Karpas-422 (cell line): ENCODE data around the gene TPCN2. TPM values are rescaled to one million over a fixed set of nuclear protein-coding genes. Genes with fewer than 3 reads are reported as not detected.
A peak's percentile ranks its signal among the peaks of the same experiment; 100 is the strongest.
"Not testable (repeated sequence)": the region's sequence is repeated elsewhere in the genome, so short reads cannot be mapped to it uniquely, and the experiment has no call there.

ENCODE experiments used
- DNase-seq: peaks from one replicate; pipeline ENCODE4 v3.0.0-alpha.2; 2015
- H2AFZ ChIP-seq: fragments of 200-600 bp; sonication (generic); 2 replicates; pipeline ENCODE4 v1.6.1; 2014; ENCODE audit warnings: antibody characterized with exemption, low read length, mixed read lengths
- H3K27ac ChIP-seq: fragments of 200-600 bp; sonication (generic); 2 replicates; pipeline ENCODE4 v1.5.1; 2014; ENCODE audit warnings: mild to moderate bottlenecking, low read length, moderate library complexity
- H3K27me3 ChIP-seq: fragments of 200-600 bp; sonication (generic); 2 replicates; pipeline ENCODE4 v1.6.1; 2014; ENCODE audit warnings: low read length, mixed read lengths
- H3K36me3 ChIP-seq: fragments of 200-600 bp; sonication (generic); 2 replicates; pipeline ENCODE4 v1.6.1; 2014; ENCODE audit warnings: low read length, mixed read lengths; ENCODE audit not compliant: insufficient read depth
- H3K4me1 ChIP-seq: fragments of 200-600 bp; sonication (generic); 2 replicates; pipeline ENCODE4 v1.6.1; 2014; ENCODE audit warnings: mild to moderate bottlenecking, low read length, mixed read lengths
- H3K4me2 ChIP-seq: fragments of 200-600 bp; sonication (generic); 2 replicates; pipeline ENCODE4 v1.6.1; 2014; ENCODE audit warnings: low read length, low read depth, mild to moderate bottlenecking; ENCODE audit not compliant: poor library complexity, severe bottlenecking
- H3K4me3 ChIP-seq: fragments of 200-600 bp; sonication (generic); 2 replicates; pipeline ENCODE4 v1.5.1; 2014; ENCODE audit warnings: mild to moderate bottlenecking, antibody characterized with exemption, low read length, mixed read lengths
- H3K79me2 ChIP-seq: fragments of 200-600 bp; sonication (generic); 2 replicates; pipeline ENCODE4 v1.6.1; 2014; ENCODE audit warnings: mild to moderate bottlenecking, low read length, mixed read lengths
- H3K9ac ChIP-seq: fragments of 200-600 bp; sonication (generic); 2 replicates; pipeline ENCODE4 v1.6.0; 2014; ENCODE audit warnings: low read length
- H3K9me2 ChIP-seq: fragments of 200-600 bp; sonication (generic), shearing (Covaris generic); replicated peaks from 2 replicates; pipeline ENCODE4 v1.6.0; 2014; ENCODE audit warnings: mild to moderate bottlenecking, low read length, moderate library complexity; ENCODE audit not compliant: insufficient read depth
- H3K9me3 ChIP-seq: fragments of 300-700, 200-600 bp; sonication (generic); 2 replicates; pipeline ENCODE4 v1.6.1; 2014; ENCODE audit warnings: low read length, mixed read lengths
- H4K20me1 ChIP-seq: fragments of 200-600 bp; sonication (generic); 2 replicates; pipeline ENCODE4 v1.6.1; 2014; ENCODE audit warnings: mild to moderate bottlenecking, antibody characterized with exemption, low read length, low read depth; ENCODE audit not compliant: insufficient read depth
- total RNA-seq: library from RNA; depleted of rRNA; stranded (reverse); fragments of >200 nt; shearing (Covaris generic); gene quantifications from 2 replicates; pipeline ENCODE4 v1.2.3, GENCODE V29; 2014; ENCODE audit warnings: low replicate concordance; rRNA removed

Gene TPCN2
- 37.6 and 49.3 TPM in 2 replicates for total RNA-seq

GRCh38 chr11:69048694-69049489 is at the start of gene TPCN2:
Gene TPCN2 (plus strand): TSS chr11:69048932. CDS start chr11:69048998, 66 bp downstream.
- Histone ChIP-seq H3K9ac (peak within 1 kb of the TSS; percentile 91), H3K27ac (peak within 1 kb of the TSS; percentile 96), H3K9me2 (no peaks in the 10 kb centered on the region), H3K36me3 (peaks cover 3% of the 10 kb centered on the region; the same call in 1 of the 2 replicates), H3K4me3 (peak within 1 kb of the TSS; percentile 77), H3K27me3 (no peaks in the 10 kb centered on the region), H3K79me2 (peaks cover 38% of the 10 kb centered on the region), H4K20me1 (peaks cover 4% of the 10 kb centered on the region; the same call in 1 of the 2 replicates), H3K9me3 (no peaks in the 10 kb centered on the region), H3K4me2 (peak within 1 kb of the TSS; percentile 86), H3K4me1 (peaks cover 75% of the 10 kb centered on the region), H2AFZ (peak within 1 kb of the TSS; percentile 66; the same call in 1 of the 2 replicates)
- peak; percentile 98 for DNase-seq

GRCh38 chr11:68999093-68999747 is 49.5 kb upstream of the TPCN2 start:
- Histone ChIP-seq H3K4me2 (no peak overlapping the region), H3K9me3 (no peaks in the 10 kb centered on the region), H3K4me1 (no peaks in the 10 kb centered on the region), H3K4me3 (no peak overlapping the region), H3K79me2 (no peaks in the 10 kb centered on the region), H3K27me3 (no peaks in the 10 kb centered on the region), H3K36me3 (no peaks in the 10 kb centered on the region), H3K27ac (no peak overlapping the region), H4K20me1 (no peaks in the 10 kb centered on the region), H3K9ac (no peak overlapping the region), H2AFZ (no peak overlapping the region), H3K9me2 (no peaks in the 10 kb centered on the region)
- no peak for DNase-seq

- not testable (repeated sequence) for H3K9me3 ChIP-seq, H4K20me1 ChIP-seq, H3K36me3 ChIP-seq, H3K4me2 ChIP-seq, H3K27ac ChIP-seq, H3K4me1 ChIP-seq, H3K79me2 ChIP-seq, H2AFZ ChIP-seq, H3K4me3 ChIP-seq, H3K9me2 ChIP-seq, H3K9ac ChIP-seq, DNase-seq, H3K27me3 ChIP-seq
Observed at GRCh38 chr11:68999748-69000355, 48.9 kb upstream of the TPCN2 start.

GRCh38 chr11:69000391-69000790 is 48.3 kb upstream of the TPCN2 start:
- Histone ChIP-seq H3K4me2 (no peak overlapping the region), H3K9ac (no peak overlapping the region), H3K9me3 (no peaks in the 10 kb centered on the region), H3K27ac (no peak overlapping the region), H3K4me1 (no peaks in the 10 kb centered on the region), H3K4me3 (no peak overlapping the region), H3K36me3 (no peaks in the 10 kb centered on the region), H3K79me2 (no peaks in the 10 kb centered on the region), H2AFZ (no peak overlapping the region), H4K20me1 (no peaks in the 10 kb centered on the region), H3K9me2 (no peaks in the 10 kb centered on the region), H3K27me3 (no peaks in the 10 kb centered on the region)
- DNase-seq, result no peak

- no peak overlapping the region for H3K9ac ChIP-seq
Observed at GRCh38 chr11:69000831-69001242, 47.9 kb upstream of the TPCN2 start.

GRCh38 chr11:69001243-69002081 is 47.3 kb upstream of the TPCN2 start:
- H4K20me1 ChIP-seq, result no peaks in the 10 kb centered on the region
- no peak overlapping the region for H3K9ac ChIP-seq
- no peaks in the 10 kb centered on the region for H3K27me3 ChIP-seq
- DNase-seq, result no peak
- H3K9me3 ChIP-seq, result no peaks in the 10 kb centered on the region
- H2AFZ ChIP-seq, result no peak overlapping the region
- H3K79me2 ChIP-seq, result no peaks in the 10 kb centered on the region
- H3K36me3 ChIP-seq, result no peaks in the 10 kb centered on the region
- no peak overlapping the region for H3K4me2 ChIP-seq
- no peaks in the 10 kb centered on the region for H3K4me1 ChIP-seq
- H3K9me2 ChIP-seq, result no peaks in the 10 kb centered on the region
- H3K4me3 ChIP-seq, result no peak overlapping the region
- no peak overlapping the region for H3K27ac ChIP-seq

More at GRCh38 chr11:69000831-69001242, 47.9 kb upstream of the TPCN2 start:
- Histone ChIP-seq H3K4me3 (no peak overlapping the region), H3K4me2 (no peak overlapping the region), H2AFZ (no peak overlapping the region), H3K27ac (no peak overlapping the region), H3K79me2 (no peaks in the 10 kb centered on the region), H4K20me1 (no peaks in the 10 kb centered on the region), H3K4me1 (no peaks in the 10 kb centered on the region), H3K36me3 (no peaks in the 10 kb centered on the region), H3K9me2 (no peaks in the 10 kb centered on the region), H3K27me3 (no peaks in the 10 kb centered on the region), H3K9me3 (no peaks in the 10 kb centered on the region)
- no peak for DNase-seq

GRCh38 chr11:69002110-69002569 is 46.6 kb upstream of the TPCN2 start:
- no peak overlapping the region for H3K27ac ChIP-seq
- H3K4me2 ChIP-seq, result no peak overlapping the region
- H3K9me2 ChIP-seq, result no peaks in the 10 kb centered on the region
- no peaks in the 10 kb centered on the region for H3K9me3 ChIP-seq
- H3K27me3 ChIP-seq, result no peaks in the 10 kb centered on the region
- no peaks in the 10 kb centered on the region for H3K4me1 ChIP-seq
- H2AFZ ChIP-seq, result no peak overlapping the region
- H4K20me1 ChIP-seq, result no peaks in the 10 kb centered on the region
- H3K9ac ChIP-seq, result no peak overlapping the region
- no peaks in the 10 kb centered on the region for H3K36me3 ChIP-seq
- DNase-seq, result no peak
- H3K4me3 ChIP-seq, result no peak overlapping the region
- H3K79me2 ChIP-seq, result no peaks in the 10 kb centered on the region
